GM10266 (cell line): ENCODE data around the gene VIL1.

Experiments used
- DNase-seq: peaks from one replicate; pipeline ENCODE4 v3.0.0; 2012; ENCODE audit errors: extremely low spot score
- TF ChIP-seq, protein P1 (sequence below): IDR thresholded peaks from 2 replicates; pipeline ENCODE4 v1.5.1; 2012; ENCODE audit warnings: mild to moderate bottlenecking, low read depth; ENCODE audit not compliant: control insufficient read depth, insufficient read depth; ENCODE audit errors: missing control alignments

Gene VIL1

DNA sequence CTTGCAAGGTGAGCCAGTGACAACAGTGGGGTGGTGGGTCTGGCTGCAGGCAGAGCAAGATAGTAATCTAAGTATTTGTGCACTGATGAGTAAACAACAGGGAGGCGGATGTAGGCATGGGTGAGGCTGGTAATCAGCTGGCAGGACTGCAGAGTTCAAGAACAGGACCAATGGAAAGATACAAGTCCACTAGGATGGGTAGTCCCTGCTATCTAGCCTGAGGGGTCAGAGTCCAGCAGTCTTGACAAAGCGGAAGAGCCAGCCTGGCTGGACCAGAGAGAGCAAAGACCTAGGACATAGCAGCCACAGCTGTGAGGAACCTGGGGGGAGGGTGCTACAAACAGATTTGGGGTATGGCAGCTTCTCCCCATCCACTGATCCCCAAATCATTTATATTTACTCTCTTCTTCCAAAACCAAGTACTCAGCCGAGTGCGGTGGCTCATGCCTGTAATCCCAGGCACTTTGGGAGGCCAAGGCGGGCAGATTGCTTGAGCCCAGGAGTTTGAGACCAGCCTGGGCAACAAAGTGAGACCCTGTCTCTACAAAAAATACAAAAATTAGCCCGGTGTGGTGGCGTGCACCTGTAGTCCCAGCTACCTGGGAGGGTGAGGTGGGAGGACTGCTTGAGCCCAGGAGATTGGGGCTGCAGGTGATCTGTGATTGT, 25.9 kb downstream of the VIL1 start:
- TF ChIP-seq, protein P1, sequence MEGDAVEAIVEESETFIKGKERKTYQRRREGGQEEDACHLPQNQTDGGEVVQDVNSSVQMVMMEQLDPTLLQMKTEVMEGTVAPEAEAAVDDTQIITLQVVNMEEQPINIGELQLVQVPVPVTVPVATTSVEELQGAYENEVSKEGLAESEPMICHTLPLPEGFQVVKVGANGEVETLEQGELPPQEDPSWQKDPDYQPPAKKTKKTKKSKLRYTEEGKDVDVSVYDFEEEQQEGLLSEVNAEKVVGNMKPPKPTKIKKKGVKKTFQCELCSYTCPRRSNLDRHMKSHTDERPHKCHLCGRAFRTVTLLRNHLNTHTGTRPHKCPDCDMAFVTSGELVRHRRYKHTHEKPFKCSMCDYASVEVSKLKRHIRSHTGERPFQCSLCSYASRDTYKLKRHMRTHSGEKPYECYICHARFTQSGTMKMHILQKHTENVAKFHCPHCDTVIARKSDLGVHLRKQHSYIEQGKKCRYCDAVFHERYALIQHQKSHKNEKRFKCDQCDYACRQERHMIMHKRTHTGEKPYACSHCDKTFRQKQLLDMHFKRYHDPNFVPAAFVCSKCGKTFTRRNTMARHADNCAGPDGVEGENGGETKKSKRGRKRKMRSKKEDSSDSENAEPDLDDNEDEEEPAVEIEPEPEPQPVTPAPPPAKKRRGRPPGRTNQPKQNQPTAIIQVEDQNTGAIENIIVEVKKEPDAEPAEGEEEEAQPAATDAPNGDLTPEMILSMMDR, result no peak
- no peak for DNase-seq

DNA sequence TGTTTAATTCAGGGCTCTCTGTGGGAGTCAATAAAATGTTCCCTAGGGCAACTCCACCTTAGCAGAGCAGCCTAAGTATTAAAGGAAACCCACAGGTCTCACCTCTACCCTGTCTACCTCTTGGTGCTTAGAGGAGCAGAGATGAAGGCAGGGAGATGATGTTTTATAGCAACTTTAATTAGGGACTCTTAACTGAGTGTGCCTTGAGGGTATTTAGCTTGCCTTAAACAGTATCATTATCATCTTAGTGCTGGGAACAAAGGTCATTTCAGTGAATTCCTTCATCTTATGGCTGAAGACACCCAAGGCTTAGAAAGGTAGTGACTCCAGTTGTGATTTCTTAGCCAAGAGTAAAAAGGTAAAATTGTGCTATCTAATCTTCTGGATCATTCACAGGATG, 26.7 kb downstream of the VIL1 start:
- TF ChIP-seq, protein P1, result no peak
- no peak for DNase-seq

DNA sequence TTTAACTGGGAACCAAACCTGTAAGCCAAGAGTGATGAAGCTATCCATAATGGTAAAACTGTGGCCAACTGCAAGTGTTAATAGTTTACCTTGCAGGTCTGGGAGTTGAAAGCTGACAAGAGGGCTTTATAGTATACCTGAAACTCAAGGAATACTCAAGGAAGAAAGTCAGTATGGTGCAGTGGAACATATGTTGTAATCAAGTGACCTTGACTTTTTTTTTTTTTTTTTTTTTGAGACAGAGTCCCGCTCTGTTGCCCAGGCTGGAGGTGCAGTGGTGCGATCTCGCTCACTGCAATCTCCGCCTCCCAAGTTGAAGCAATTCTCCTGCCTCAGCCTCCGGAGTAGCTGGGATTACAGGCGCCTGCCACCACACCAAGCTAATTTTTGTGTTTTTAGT, 27.6 kb downstream of the VIL1 start:
- TF ChIP-seq, protein P1, result no peak
- no peak for DNase-seq

DNA sequence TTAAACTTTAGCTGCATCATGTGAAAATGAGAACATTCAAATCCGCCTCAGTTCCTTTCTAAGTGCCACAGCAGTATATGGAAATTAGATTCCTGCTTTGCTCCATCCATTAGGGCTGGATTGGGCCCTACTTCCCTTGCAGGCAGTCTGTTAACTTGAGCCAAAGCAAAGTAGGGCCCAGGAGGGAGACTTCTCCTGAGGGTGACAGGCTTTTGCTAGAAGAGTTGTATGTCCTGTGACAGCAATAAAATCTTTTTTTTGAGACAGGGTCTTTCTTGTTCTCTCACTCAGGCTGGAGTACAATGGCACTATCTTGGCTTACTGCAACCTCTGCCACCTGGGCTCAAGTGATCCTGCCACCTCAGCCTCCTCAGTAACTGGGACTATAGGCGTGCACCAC, 28.1 kb downstream of the VIL1 start:
- DNase-seq, result no peak
- TF ChIP-seq, protein P1, result no peak

DNA sequence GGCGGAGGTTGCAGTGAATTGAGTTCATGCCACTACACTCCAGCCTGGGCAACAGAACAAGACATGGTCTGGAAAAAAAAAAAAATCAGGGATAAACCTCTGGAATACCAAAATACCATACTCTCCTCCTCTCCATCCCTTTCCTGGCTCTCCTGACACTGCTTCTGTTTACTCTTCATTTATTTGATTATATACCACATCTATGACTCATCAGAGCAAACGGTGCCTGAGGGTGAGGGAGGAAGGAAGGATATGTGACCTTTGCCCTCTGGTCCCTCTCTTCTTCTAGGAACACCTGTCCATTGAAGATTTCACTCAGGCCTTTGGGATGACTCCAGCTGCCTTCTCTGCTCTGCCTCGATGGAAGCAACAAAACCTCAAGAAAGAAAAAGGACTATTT, 30.0 kb downstream of the VIL1 start:
- DNase-seq, result no peak

DNA sequence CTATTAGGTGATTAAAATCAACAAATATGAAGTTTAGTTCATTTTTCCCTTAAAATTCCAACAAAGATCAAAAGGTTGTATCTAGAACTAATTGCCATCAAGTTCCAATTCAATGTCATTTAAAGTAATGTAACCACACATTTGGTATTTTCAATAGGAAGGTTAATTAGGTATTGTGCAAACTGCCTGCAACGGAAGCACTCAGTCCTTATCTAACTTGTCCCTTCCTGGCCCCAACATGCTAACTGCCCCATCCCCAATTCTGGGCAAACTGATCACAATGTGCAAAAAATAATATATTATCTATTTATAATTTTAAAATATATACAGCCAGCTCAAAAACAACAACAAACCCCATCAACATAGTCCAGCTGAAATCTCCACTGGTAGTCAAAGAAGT, 33.2 kb downstream of the VIL1 start:
- no peak for DNase-seq
- TF ChIP-seq, protein P1, result no peak

More for the DNA sequence above, 30.0 kb downstream of the VIL1 start:
- TF ChIP-seq, protein P1, result no peak

GRCh38 chr2:218456849-218457248, 37.9 kb downstream of the VIL1 start:
- DNase-seq, result no peak
- TF ChIP-seq, protein P1, result no peak
